ENCODE results near the gene DIP2C. TPM values are rescaled to one million over a fixed set of nuclear protein-coding genes. Genes with fewer than 3 reads are reported as not detected.
A peak's percentile ranks its signal among the peaks of the same experiment; 100 is the strongest.

Gene DIP2C
- total RNA-seq, 8 experiments from 2014 or later, result 1.9 to 26.3 (median 19.8) TPM

GRCh38 chr10:556971-557637, 132.4 kb downstream of the DIP2C start:
- peak overlapping the region; percentile 43 to 54 for H3K27ac ChIP-seq
- H3K4me3 ChIP-seq, result no peak overlapping the region
- ATAC-seq (replicated peaks in 6 of 8), result peak in 5 of 8 experiments; percentile 19 to 54 (median 35)
- H3K4me1 ChIP-seq (replicated peaks in 1 of 2), result peaks cover 29 to 42% of the 10 kb centered on the region in 2 donors
- in situ Hi-C loops (cut with MboI; ENCODE audit: low pct_unique_long_range_greater_than_20kb in 2 of 9, low sequenced_read_pairs in 9 of 9, unreplicated experiment in 9 of 9), result no loop called here
- WGBS, 10 experiments, result 43 to 100% (median 89%) methylated on average over 1 to 3 of the region's 14 CpGs; no CpG with 5 or more reads in 6 of the 10 experiments

- 84 to 100% (median 89%) methylated on average over 1 to 5 of the region's 27 CpGs; no CpG with 5 or more reads in 5 of the 10 experiments for WGBS, 10 experiments
- no peak overlapping the region for H3K4me3 ChIP-seq
- in situ Hi-C loops (cut with MboI; ENCODE audit: low pct_unique_long_range_greater_than_20kb in 2 of 9, low sequenced_read_pairs in 9 of 9, unreplicated experiment in 9 of 9), result no loop called here
- peaks cover 29 to 37% of the 10 kb centered on the region in 2 donors for H3K4me1 ChIP-seq (replicated peaks in 1 of 2)
- no peak overlapping the region for H3K27ac ChIP-seq
- ATAC-seq (replicated peaks in 6 of 8), result no peak
Measured at GRCh38 chr10:555682-556350, 133.7 kb downstream of the DIP2C start.

- Histone ChIP-seq H3K4me3 (no peak overlapping the region), H3K4me1 (replicated peaks in 1 of 2) (peaks cover 31 to 33% of the 10 kb centered on the region in 2 donors), H3K27ac (no peak overlapping the region)
- 60 to 100% (median 89%) methylated on average over 1 to 11 of the region's 12 CpGs for WGBS, 10 experiments
- in situ Hi-C loops (cut with MboI; ENCODE audit: low pct_unique_long_range_greater_than_20kb in 2 of 9, low sequenced_read_pairs in 9 of 9, unreplicated experiment in 9 of 9), result no loop called here
- ATAC-seq (replicated peaks in 6 of 8), result no peak
Measured at GRCh38 chr10:555281-555680, 134.2 kb downstream of the DIP2C start.

- Histone ChIP-seq H3K4me1 (replicated peaks in 1 of 2) (peaks cover 29 to 30% of the 10 kb centered on the region in 2 donors), H3K27ac (no peak overlapping the region), H3K4me3 (no peak overlapping the region)
- in situ Hi-C loops (cut with MboI; ENCODE audit: low pct_unique_long_range_greater_than_20kb in 2 of 9, low sequenced_read_pairs in 9 of 9, unreplicated experiment in 9 of 9), result no loop called here
- WGBS, 10 experiments, result 66 to 100% (median 92%) methylated on average over 1 to 7 of the region's 8 CpGs; no CpG with 5 or more reads in 1 of the 10 experiments
- no peak for ATAC-seq (replicated peaks in 6 of 8)
Measured at GRCh38 chr10:554182-554848, 135.2 kb downstream of the DIP2C start.

- Histone ChIP-seq H3K4me3 (no peak overlapping the region), H3K4me1 (replicated peaks in 1 of 2) (peaks cover 28 to 30% of the 10 kb centered on the region in 2 donors), H3K27ac (no peak overlapping the region)
- ATAC-seq (replicated peaks in 6 of 8), result no peak
- in situ Hi-C loops (cut with MboI; ENCODE audit: low pct_unique_long_range_greater_than_20kb in 2 of 9, low sequenced_read_pairs in 9 of 9, unreplicated experiment in 9 of 9), result no loop called here
- 0 to 100% (median 80%) methylated on average over 1 to 5 of the region's 5 CpGs; no CpG with 5 or more reads in 1 of the 10 experiments for WGBS, 10 experiments
Measured at GRCh38 chr10:553233-553632, 136.2 kb downstream of the DIP2C start.

GRCh38 chr10:552679-553078, 136.8 kb downstream of the DIP2C start:
- H3K4me1 ChIP-seq (replicated peaks in 1 of 2), result peaks cover 29 to 31% of the 10 kb centered on the region in 2 donors
- ATAC-seq (replicated peaks in 6 of 8), result no peak
- WGBS, 10 experiments, result 90 to 100% (median 94%) methylated on average over 2 to 5 of the region's 8 CpGs; no CpG with 5 or more reads in 4 of the 10 experiments
- no peak overlapping the region for H3K27ac ChIP-seq
- no peak overlapping the region for H3K4me3 ChIP-seq
- in situ Hi-C loops (cut with MboI; ENCODE audit: low pct_unique_long_range_greater_than_20kb in 2 of 9, low sequenced_read_pairs in 9 of 9, unreplicated experiment in 9 of 9), result no loop called here

GRCh38 chr10:551373-552252, 137.9 kb downstream of the DIP2C start:
- no peak for ATAC-seq (replicated peaks in 6 of 8)
- WGBS, 10 experiments, result 74 to 100% (median 84%) methylated on average over 1 to 6 of the region's 19 CpGs; no CpG with 5 or more reads in 2 of the 10 experiments
- Histone ChIP-seq H3K4me3 (no peak overlapping the region), H3K27ac (no peak overlapping the region), H3K4me1 (replicated peaks in 1 of 2) (peaks cover 32 to 33% of the 10 kb centered on the region in 2 donors)
- in situ Hi-C loops (cut with MboI; ENCODE audit: low pct_unique_long_range_greater_than_20kb in 2 of 9, low sequenced_read_pairs in 9 of 9, unreplicated experiment in 9 of 9), result no loop called here

- no peak overlapping the region for H3K4me3 ChIP-seq
- in situ Hi-C loops (cut with MboI; ENCODE audit: low pct_unique_long_range_greater_than_20kb in 2 of 9, low sequenced_read_pairs in 9 of 9, unreplicated experiment in 9 of 9), result no loop called here
- WGBS, 10 experiments, result 0 to 92% (median 83%) methylated on average over 1 to 6 of the region's 20 CpGs; no CpG with 5 or more reads in 5 of the 10 experiments
- H3K4me1 ChIP-seq (replicated peaks in 1 of 2), result peaks cover 31 to 36% of the 10 kb centered on the region in 2 donors
- no peak overlapping the region for H3K27ac ChIP-seq
- no peak for ATAC-seq (replicated peaks in 6 of 8)
Measured at GRCh38 chr10:550665-551372, 138.6 kb downstream of the DIP2C start.

GRCh38 chr10:549391-549790, 140.1 kb downstream of the DIP2C start:
- Histone ChIP-seq H3K4me1 (replicated peaks in 1 of 2) (peaks cover 31 to 43% of the 10 kb centered on the region in 2 donors), H3K27ac (peak overlapping the region in 1 of 2 donors; percentile 90), H3K4me3 (no peak overlapping the region)
- 60 to 100% (median 82%) methylated on average over 1 to 5 of the region's 16 CpGs; no CpG with 5 or more reads in 5 of the 10 experiments for WGBS, 10 experiments
- no peak for ATAC-seq (replicated peaks in 6 of 8)
- in situ Hi-C loops (cut with MboI; ENCODE audit: low pct_unique_long_range_greater_than_20kb in 2 of 9, low sequenced_read_pairs in 9 of 9, unreplicated experiment in 9 of 9), result no loop called here

GRCh38 chr10:548238-548901, 141.1 kb downstream of the DIP2C start:
- Histone ChIP-seq H3K4me1 (replicated peaks in 1 of 2) (peaks cover 32 to 47% of the 10 kb centered on the region in 2 donors), H3K4me3 (peak overlapping the region in 1 of 5 donors; percentile 14), H3K27ac (peak overlapping the region; percentile 64 to 90)
- in situ Hi-C loops (cut with MboI; ENCODE audit: low pct_unique_long_range_greater_than_20kb in 2 of 9, low sequenced_read_pairs in 9 of 9, unreplicated experiment in 9 of 9), result no loop called here
- WGBS, 10 experiments, result 14 to 100% (median 47%) methylated on average over 1 to 3 of the region's 17 CpGs; no CpG with 5 or more reads in 1 of the 10 experiments
- peak in 5 of 8 experiments; percentile 86 to 91 (median 90) for ATAC-seq (replicated peaks in 6 of 8)

- Histone ChIP-seq H3K4me1 (replicated peaks in 1 of 2) (peaks cover 35 to 54% of the 10 kb centered on the region in 2 donors), H3K4me3 (peak overlapping the region in 1 of 5 donors; percentile 14), H3K27ac (peak overlapping the region; percentile 64 to 90)
- peak in 4 of 8 experiments; percentile 1 to 7 (median 2) for ATAC-seq (replicated peaks in 6 of 8)
- in situ Hi-C loops (cut with MboI; ENCODE audit: low pct_unique_long_range_greater_than_20kb in 2 of 9, low sequenced_read_pairs in 9 of 9, unreplicated experiment in 9 of 9), result no loop called here
- 20 to 83% (median 40%) methylated on average over 1 to 4 of the region's 6 CpGs; no CpG with 5 or more reads in 3 of the 10 experiments for WGBS, 10 experiments
Measured at GRCh38 chr10:547591-548081, 141.8 kb downstream of the DIP2C start.

Data from motor neuron (in vitro differentiated cells).